Erythroblast (primary cell): Measurements from ENCODE around the gene TSHZ2.

Source experiments
- DNase-seq, 2 experiments: peaks; one replicate each; lab custom pipeline; 2025; lab: John Stamatoyannopoulos, UW
- GATA1 ChIP-seq: IDR thresholded peaks from 2 replicates; pipeline ENCODE4 v1.6.1; 2011; ENCODE audit warnings: low read depth, mild to moderate bottlenecking, control low read depth, low read length, moderate library complexity
- POLR2A ChIP-seq: IDR thresholded peaks from 2 replicates; pipeline ENCODE4 v1.6.1; 2011; ENCODE audit warnings: mild to moderate bottlenecking, low read length

Gene TSHZ2

DNA sequence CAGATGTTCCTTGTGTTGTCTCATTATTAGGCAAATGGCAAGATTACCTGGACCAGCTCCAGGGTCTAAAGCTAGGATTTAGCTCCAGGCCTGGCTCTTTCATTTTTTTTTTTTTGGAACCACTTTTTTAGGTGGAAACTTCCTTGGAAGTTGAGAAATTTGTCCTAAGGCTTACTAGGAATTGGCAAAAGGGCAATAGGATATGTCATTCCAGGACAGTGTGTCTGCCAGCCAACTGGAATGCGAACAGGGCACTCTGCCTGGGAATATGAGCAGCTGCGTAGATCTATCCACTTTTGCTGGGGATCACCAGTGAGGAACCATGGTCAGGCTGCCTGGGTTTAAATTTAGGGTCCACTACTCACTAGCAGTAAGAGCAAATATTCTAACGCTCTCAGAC lies 304.0 kb downstream of the TSHZ2 start:
- TF ChIP-seq POLR2A: no peak
- TF ChIP-seq GATA1: no peak
- no peak for DNase-seq

DNA sequence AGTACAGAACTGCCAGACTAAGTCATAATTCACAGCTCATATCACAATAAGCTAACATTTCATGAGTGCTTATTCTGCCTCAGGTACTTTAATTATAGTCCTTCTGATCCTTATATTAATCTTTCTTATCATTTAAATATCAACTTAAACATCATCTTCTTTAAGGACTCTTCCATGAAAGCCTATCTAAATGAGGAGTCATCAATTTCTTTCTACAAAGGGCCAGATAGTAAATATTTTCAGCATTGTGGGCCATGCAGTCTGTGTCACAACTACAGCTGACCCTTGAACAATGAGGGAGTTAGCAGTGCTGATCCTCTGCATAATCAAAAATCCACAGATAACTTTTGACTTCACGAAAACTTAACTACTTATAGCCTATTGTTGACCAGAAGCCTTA lies 306.4 kb downstream of the TSHZ2 start:
- DNase-seq: no peak
- TF ChIP-seq POLR2A (no peak), GATA1 (no peak)

DNA sequence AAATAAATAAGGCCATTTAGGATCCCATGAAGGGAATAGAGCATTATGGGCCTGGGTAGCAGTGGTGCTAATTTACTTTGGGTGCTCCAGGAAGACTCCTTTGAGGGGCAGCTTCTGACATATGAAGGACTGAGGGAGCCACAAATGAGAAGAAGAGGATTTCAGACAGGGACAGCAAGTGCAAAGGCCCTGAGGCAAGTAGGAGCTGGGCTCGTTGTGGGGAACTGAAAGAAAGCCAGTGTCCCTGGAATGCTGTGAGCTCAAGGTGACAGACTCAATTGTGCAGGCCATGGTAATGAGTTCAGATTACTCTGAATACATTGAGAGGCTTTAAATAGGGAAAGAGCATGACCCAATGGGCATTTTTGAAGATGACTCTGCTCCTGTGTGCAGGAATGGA lies 307.6 kb downstream of the TSHZ2 start:
- DNase-seq: no peak
- no peak for TF ChIP-seq GATA1
- TF ChIP-seq POLR2A: no peak

- TF ChIP-seq GATA1: no peak
- no peak for TF ChIP-seq POLR2A
- DNase-seq: no peak
Measured at GRCh38 chr20:53281557-53282117, 309.5 kb downstream of the TSHZ2 start.

- no peak for DNase-seq
- TF ChIP-seq GATA1: no peak
- no peak for TF ChIP-seq POLR2A
Measured at GRCh38 chr20:53282217-53282955, 310.2 kb downstream of the TSHZ2 start.

DNA sequence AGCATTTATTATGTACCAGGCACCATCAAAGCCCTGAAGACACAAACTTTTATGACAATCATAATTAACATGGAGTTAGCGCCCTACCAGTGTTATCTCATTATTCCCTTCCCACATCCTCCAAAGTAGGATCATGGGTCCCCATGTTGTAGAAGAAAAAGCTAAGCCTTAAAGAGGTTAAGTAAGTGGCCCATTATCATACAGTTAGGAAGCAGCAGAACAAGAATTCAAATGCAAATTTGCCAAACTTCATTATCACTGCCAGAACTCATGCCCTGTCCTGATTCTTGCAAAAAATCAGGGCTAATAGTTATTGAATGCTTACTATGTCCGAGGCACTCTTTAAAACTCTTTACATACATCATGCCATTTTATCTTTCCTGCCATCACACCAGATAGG lies 310.9 kb downstream of the TSHZ2 start:
- no peak for DNase-seq
- TF ChIP-seq GATA1 (no peak), POLR2A (no peak)

DNA sequence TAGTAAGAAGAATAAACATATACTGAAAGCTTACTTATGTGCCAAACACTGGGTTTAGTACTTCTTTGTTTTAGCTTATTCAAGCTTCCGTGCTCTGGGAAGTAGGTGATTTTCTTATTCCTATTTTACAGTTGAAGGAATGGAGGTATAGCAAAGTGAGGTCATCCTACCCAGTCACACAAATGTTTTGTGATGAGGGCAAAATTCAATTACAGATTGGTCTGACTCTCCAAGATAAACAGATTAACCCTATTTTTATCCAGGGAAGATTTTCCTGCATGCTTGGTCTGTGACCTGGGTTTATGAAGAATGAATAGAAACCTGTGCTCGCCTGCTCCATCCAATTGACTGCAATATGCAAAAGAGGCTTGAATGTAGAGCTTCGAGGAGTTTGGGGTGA lies 311.4 kb downstream of the TSHZ2 start:
- no peak for DNase-seq
- TF ChIP-seq GATA1: no peak

- no peak for DNase-seq
- TF ChIP-seq POLR2A: no peak
- TF ChIP-seq GATA1: no peak
Measured at GRCh38 chr20:53284256-53284655, 312.1 kb downstream of the TSHZ2 start.

DNA sequence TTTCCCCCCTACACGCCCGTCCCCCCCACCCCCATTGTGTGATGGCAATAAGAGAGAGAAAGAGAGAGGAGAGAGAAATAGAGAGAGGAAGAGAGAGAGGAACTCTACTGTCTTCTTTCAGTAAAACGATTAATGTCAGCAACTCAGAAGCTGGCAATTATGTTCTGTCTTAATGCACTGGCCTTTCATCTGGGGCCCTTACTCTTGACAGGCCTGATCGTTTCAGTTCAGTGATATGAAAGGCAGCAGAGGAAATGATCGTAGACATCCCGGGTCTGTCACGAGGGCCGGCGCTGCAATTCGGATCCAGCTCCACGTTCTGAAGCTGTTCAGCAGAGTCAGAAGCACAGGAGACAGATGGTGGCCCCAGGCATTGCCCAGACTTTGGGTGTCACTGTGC lies 312.5 kb downstream of the TSHZ2 start:
- DNase-seq: no peak

DNA sequence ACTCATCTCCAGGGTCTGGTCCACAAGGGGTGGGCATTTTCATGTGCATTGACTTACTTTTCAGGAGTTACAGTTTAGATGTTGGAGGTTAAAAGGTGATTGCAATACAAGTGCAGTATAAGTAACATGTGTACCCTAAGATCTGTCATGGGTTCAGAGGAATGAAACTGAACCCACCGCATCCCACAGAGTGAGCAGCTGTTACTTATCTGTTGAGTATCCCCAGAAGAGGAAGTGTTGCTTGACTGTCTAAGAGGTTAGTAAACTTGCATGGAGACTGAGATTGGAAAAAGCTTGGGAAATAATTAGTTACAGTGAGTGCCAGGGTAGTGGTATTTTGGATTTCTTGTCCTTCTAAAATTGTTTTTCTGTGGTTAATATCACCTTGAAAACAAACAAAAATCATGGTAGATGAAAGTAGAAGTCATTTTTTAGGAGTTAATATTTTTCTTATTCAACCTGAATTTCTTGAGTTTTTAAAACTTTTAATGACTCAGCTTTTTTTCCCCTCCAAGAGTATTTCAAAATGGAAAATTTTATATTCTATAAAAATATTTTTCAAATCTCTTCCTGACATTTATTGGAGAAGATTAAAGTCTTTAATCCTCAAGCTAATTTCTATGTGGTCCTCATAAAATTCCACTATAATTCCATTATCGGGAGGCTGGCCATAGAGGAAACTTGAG lies 315.3 kb downstream of the TSHZ2 start:
- no peak for TF ChIP-seq GATA1
- TF ChIP-seq POLR2A: no peak
- no peak for DNase-seq

More for the DNA sequence above, 312.5 kb downstream of the TSHZ2 start:
- TF ChIP-seq GATA1: no peak

DNA sequence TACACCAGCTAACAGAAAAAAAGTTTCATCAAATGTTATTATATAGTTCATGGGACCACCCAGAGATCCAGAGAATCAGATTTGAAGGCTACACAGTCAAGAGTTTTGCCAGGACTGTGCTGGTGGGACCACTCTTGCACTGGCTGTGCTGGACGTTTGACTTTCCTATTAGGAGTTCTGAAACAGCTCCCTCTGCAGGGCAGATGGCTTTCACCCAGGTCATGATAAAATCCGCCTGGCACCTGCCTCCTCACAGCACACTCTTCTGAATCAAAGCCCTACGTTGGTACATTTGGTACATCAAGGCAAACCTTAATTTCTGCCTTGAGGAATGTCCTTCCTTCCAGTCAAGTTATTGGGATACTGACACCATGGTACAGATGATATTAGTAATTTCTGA lies 319.4 kb downstream of the TSHZ2 start:
- TF ChIP-seq POLR2A: no peak
- peak; percentile 7 to 26 for DNase-seq

GRCh38 chr20:53292347-53292746 lies 320.2 kb downstream of the TSHZ2 start:
- TF ChIP-seq GATA1 (no peak), POLR2A (no peak)
- DNase-seq: no peak

GRCh38 chr20:53294804-53295203 lies 322.6 kb downstream of the TSHZ2 start:
- no peak for TF ChIP-seq GATA1
- no peak for TF ChIP-seq POLR2A
- DNase-seq: no peak

DNA sequence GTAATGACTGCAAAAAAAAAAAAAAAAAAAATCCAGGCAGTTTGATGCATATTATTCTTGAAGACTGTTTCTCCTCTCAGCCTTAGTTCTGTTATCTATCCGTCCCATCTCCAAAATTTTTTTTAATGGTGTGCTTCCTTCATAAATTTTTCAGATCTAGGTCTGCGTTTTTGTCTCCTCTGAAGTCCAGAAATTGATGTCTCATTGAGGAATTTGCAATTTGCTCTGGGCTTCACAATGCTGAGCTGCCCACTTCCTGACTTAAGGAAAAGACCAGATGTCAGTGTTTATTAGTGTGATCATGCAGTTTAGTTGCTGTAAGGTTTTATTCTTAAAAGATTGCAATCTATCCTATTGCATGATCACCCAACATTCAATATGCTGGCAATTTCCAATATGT lies 323.9 kb downstream of the TSHZ2 start:
- no peak for TF ChIP-seq GATA1
- TF ChIP-seq POLR2A: no peak
- no peak for DNase-seq
